ENCODE measurements around the gene NKPD1. TPM values are rescaled to one million over a fixed set of nuclear protein-coding genes. Genes with fewer than 3 reads are reported as not detected.

The NKPD1 gene
- total RNA-seq, 4 donors from 2014 or later = 0.16 to 0.39 TPM; not detected in 2

DNA sequence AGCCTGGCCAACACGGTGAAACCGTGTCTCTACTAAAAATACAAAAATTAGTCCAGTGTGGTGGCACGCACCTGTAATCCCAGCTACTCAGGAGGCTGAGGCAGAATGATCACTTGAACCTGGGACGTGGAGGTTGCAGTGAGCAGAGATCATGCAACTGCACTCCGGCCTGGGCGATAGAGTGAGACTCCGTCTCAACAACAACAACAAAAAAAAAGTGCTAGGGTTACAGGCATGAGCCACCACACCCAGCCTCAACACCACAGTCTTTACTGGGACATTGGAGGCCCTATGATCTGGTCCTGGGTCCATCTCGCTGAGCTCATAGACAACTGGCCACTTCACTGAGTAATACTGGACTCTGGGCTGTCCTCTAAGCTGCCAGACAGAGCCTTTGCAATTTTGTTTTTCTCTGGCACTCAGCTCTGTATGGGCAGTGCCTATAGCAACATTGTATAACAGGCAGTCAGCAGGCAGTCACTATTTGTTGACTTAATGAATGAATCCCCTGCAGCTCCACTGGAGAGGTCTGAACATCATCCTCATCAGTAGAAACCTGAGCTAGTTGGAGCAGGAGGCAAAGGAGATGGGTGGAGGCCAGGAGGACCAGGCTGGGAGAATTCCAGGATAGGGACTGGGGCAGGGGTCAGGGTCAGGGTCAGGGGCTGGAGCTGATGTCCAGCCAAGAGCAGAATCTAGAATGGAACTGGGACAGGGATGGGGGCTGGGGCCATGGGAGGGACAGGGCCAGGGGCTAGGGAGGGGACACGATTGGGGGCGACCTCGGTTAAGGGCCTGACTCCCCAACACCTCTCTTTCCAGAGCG lies 25.9 kb upstream of the NKPD1 start:
- H3K27me3 ChIP-seq = no peaks in the 10 kb centered on the region
- no peak overlapping the region for H3K27ac ChIP-seq
- H3K4me1 ChIP-seq = peaks cover 0 to under 1% (median 0%) of the 10 kb centered on the region in 3 donors
- no peak for TF ChIP-seq CTCF (IDR thresholded peaks at IDR 0.05)
- WGBS, 2 donors (ENCODE audit: low coverage in 1 of 2) = 82 to 88% methylated on average over 4 to 8 of the region's 12 CpGs
- peaks cover 0 to 7% of the 10 kb centered on the region in 2 donors for H3K36me3 ChIP-seq
- no peak for ATAC-seq
- no peak overlapping the region for H3K4me3 ChIP-seq
- no peaks in the 10 kb centered on the region for H3K9me3 ChIP-seq

- no peaks in the 10 kb centered on the region for H3K27me3 ChIP-seq
- no peak for ATAC-seq
These were observed 23.3 kb upstream of the NKPD1 start for GRCh38 chr19:45184115-45184514.

GRCh38 chr19:45182758-45183157 lies 22.0 kb upstream of the NKPD1 start:
- no peak overlapping the region for H3K27ac ChIP-seq
- H3K4me3 ChIP-seq = no peak overlapping the region
- ATAC-seq = no peak
- H3K36me3 ChIP-seq = peaks cover 0 to 11% of the 10 kb centered on the region in 2 donors
- WGBS, 2 donors (ENCODE audit: low coverage in 1 of 2) = 82 to 88% methylated on average over 4 of the region's 4 CpGs
- no peaks in the 10 kb centered on the region for H3K27me3 ChIP-seq
- peaks cover 0 to 30% (median 18%) of the 10 kb centered on the region in 3 donors for H3K4me1 ChIP-seq
- H3K9me3 ChIP-seq = no peaks in the 10 kb centered on the region
- TF ChIP-seq POLR2A (IDR thresholded peaks at IDR 0.05) (no peak), CTCF (IDR thresholded peaks at IDR 0.05) (no peak), EP300 (IDR thresholded peaks at IDR 0.05) (no peak), POLR2AphosphoS5 (IDR thresholded peaks at IDR 0.05) (no peak)

More at GRCh38 chr19:45184115-45184514, 23.3 kb upstream of the NKPD1 start:
- WGBS, 2 donors (ENCODE audit: low coverage in 1 of 2) = 82 to 100% methylated on average over 1 to 4 of the region's 5 CpGs
- peaks cover 0 to 11% of the 10 kb centered on the region in 2 donors for H3K36me3 ChIP-seq
- no peak overlapping the region for H3K4me3 ChIP-seq
- H3K27ac ChIP-seq = no peak overlapping the region
- no peak for TF ChIP-seq POLR2AphosphoS5 (IDR thresholded peaks at IDR 0.05)
- TF ChIP-seq POLR2A (IDR thresholded peaks at IDR 0.05) = no peak
- TF ChIP-seq EP300 (IDR thresholded peaks at IDR 0.05) = no peak
- TF ChIP-seq CTCF (IDR thresholded peaks at IDR 0.05) = no peak
- H3K4me1 ChIP-seq = peaks cover 0 to 27% (median 18%) of the 10 kb centered on the region in 3 donors
- H3K9me3 ChIP-seq = no peaks in the 10 kb centered on the region

GRCh38 chr19:45180936-45181335 lies 20.2 kb upstream of the NKPD1 start:
- Histone ChIP-seq H3K36me3 (peaks cover 0 to 11% of the 10 kb centered on the region in 2 donors), H3K9me3 (no peaks in the 10 kb centered on the region), H3K27me3 (no peaks in the 10 kb centered on the region), H3K4me1 (peaks cover 0 to 41% (median 24%) of the 10 kb centered on the region in 3 donors), H3K4me3 (no peak overlapping the region), H3K27ac (no peak overlapping the region)
- no peak for ATAC-seq
- TF ChIP-seq POLR2AphosphoS5 (IDR thresholded peaks at IDR 0.05) (no peak), CTCF (IDR thresholded peaks at IDR 0.05) (no peak), EP300 (IDR thresholded peaks at IDR 0.05) (no peak), POLR2A (IDR thresholded peaks at IDR 0.05) (no peak)
- 59 to 82% methylated on average over 3 to 7 of the region's 7 CpGs for WGBS, 2 donors (ENCODE audit: low coverage in 1 of 2)

DNA sequence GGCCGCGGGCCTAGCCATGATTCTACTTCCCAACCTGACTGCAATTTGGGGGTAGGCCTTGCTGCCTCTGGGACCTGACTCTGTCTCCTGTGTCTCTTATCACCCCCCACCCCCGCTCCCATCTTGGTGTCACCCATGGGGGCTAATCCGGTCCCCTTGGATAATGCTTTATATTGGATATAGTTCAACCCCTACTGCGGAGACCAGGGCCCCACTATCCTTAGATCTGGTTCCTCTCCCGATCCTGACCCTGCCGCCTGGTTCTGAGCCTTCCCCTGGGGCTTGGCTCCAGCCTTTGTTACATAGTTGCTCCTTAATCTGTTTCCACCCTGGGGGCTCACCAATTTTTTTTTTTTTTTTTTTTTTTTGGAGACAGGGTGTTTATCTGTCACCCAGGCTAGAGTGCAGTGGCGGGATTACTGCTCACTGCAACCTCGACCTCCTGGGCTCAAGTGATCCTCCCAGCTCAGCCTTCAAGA lies 19.1 kb upstream of the NKPD1 start:
- no peak for TF ChIP-seq POLR2AphosphoS5 (IDR thresholded peaks at IDR 0.05)
- no peak for TF ChIP-seq EP300 (IDR thresholded peaks at IDR 0.05)
- TF ChIP-seq CTCF (IDR thresholded peaks at IDR 0.05) = no peak
- no peak for TF ChIP-seq POLR2A (IDR thresholded peaks at IDR 0.05)
- 65 to 76% methylated on average over 3 to 5 of the region's 9 CpGs for WGBS, 2 donors (ENCODE audit: low coverage in 1 of 2)
- H3K4me1 ChIP-seq = peaks cover 0 to 41% (median 24%) of the 10 kb centered on the region in 3 donors
- no peaks in the 10 kb centered on the region for H3K27me3 ChIP-seq
- H3K9me3 ChIP-seq = no peaks in the 10 kb centered on the region
- H3K36me3 ChIP-seq = peaks cover 0 to 11% of the 10 kb centered on the region in 2 donors
- peak overlapping the region in 3 of 4 donors; percentile 88 to 96 (median 91) for H3K27ac ChIP-seq
- H3K4me3 ChIP-seq = peak overlapping the region; percentile 63 to 85
- no peak for ATAC-seq
